IPS-20b (cell line): ENCODE measurements around the gene COX20.

ENCODE experiments used
- H3K27ac ChIP-seq: one replicate; pipeline ENCODE4 v1.5.1; 2013; ENCODE audit warnings: low read length
- H3K27me3 ChIP-seq: 2 replicates; pipeline ENCODE4 v1.6.1; 2013; ENCODE audit warnings: mild to moderate bottlenecking, low read length, inconsistent platforms; ENCODE audit not compliant: insufficient read depth
- H3K36me3 ChIP-seq: 2 replicates; pipeline ENCODE4 v1.6.1; 2013; ENCODE audit warnings: low read depth, mild to moderate bottlenecking, inconsistent platforms, low read length, moderate library complexity; ENCODE audit not compliant: insufficient read depth
- H3K4me1 ChIP-seq: 2 replicates; pipeline ENCODE4 v1.6.1; 2013; ENCODE audit warnings: mild to moderate bottlenecking, control low read depth, inconsistent platforms, low read length, moderate library complexity; ENCODE audit not compliant: insufficient read depth
- H3K4me3 ChIP-seq: 2 replicates; pipeline ENCODE4 v1.5.1; 2013; ENCODE audit warnings: mild to moderate bottlenecking, low read length, inconsistent platforms
- H3K9ac ChIP-seq: 2 replicates; pipeline ENCODE4 v1.6.1; 2013; ENCODE audit warnings: low read depth, mild to moderate bottlenecking, inconsistent platforms, low read length, moderate library complexity
- H3K9me3 ChIP-seq: 2 replicates; pipeline ENCODE4 v1.6.1; 2013; ENCODE audit warnings: mild to moderate bottlenecking, low read depth, low read length, inconsistent platforms; ENCODE audit not compliant: insufficient read depth

The COX20 gene

DNA sequence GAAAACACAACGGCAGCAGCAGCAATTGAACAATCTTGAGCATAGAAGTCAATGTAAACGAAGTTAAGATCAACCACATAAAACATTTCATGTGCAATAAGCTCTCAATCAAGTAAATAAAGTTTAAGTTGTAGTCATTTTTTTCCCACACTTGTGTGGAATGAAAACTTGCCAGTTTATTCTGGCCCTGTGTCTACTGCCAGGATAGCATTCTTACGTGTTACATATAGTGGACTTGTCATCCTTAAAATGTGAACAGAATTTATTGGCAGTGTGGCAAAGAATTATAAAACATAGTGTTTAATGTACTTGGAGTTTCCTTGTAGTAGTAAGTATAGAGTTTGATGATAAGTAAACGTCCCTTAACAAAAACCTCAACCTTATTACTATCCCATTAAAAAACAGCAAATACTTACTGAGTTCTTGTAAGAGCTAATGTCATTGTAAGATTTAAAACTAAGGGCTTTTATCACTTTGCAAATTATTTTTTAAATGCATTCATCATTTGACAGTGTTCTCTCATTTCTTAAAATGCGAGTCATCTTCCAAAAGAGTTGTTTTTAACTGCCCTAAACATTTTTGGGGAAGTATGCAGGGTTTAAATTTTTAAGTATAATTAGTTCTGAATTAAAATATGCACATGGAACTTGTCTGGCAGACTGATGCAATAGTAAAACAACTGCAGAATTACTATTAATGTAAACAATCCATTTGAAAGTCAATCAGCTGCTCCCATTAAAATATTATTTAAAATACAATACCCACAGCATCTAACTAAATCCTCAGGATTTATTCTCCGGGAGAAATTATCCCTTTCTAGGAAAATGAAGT, 7.9 kb downstream of the COX20 start:
- H3K9me3 ChIP-seq, result no peaks in the 10 kb centered on the region
- peaks cover 91% of the 10 kb centered on the region for H3K36me3 ChIP-seq
- H3K4me1 ChIP-seq, result no peaks in the 10 kb centered on the region; the same call in 1 of the 2 replicates
- H3K4me3 ChIP-seq, result no peak overlapping the region
- no peak overlapping the region for H3K27ac ChIP-seq
- H3K9ac ChIP-seq, result no peak overlapping the region
- H3K27me3 ChIP-seq, result no peaks in the 10 kb centered on the region

DNA sequence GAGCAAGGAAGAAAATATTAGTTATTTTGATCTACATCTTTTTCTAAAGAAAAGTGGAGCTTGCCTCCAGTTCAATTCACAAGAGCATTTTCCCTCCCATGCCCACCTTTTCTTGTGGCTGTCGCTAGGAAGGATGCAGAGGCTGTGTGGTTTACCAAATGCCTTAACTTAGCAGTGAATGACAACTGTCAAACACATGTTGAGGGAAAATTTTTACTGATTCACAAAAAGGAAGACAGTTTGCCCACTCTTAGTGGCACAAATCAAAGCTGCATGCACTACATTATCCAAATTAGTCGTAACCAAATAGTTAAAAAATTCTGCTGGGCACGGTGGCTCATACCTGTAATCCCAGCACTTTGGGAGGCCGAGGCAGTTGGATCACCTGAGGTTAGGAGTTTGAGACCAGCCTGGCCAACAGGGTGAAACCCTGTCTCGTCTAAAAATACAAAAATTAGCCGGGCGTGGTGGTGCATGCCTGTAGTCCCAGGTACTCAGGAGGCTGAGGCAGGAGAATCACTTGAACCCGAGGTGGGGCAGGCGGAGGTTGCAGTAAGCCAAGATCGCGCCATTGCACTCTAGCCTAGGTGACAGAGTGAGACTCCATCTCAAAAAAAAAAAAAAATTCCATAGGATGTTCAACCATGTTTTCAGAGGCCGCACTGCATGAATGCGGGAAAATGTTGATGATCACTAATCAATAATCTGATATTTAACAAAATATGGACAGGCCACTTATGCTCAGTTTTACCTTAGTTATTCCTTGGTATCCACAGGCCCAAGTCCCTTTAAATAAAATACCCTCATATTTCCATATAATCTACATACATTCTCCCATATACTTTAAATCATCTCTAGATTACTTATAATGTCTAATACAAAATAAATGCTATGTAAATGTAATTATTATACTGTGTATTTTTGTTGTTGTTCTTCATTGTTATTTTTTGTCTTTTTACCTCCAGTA, 9.0 kb downstream of the COX20 start:
- H3K4me1 ChIP-seq, result no peaks in the 10 kb centered on the region; the same call in 1 of the 2 replicates
- H3K27ac ChIP-seq, result no peak overlapping the region
- H3K36me3 ChIP-seq, result peaks cover 100% of the 10 kb centered on the region
- no peak overlapping the region for H3K4me3 ChIP-seq
- no peaks in the 10 kb centered on the region for H3K27me3 ChIP-seq
- H3K9me3 ChIP-seq, result no peaks in the 10 kb centered on the region
- no peak overlapping the region for H3K9ac ChIP-seq

DNA sequence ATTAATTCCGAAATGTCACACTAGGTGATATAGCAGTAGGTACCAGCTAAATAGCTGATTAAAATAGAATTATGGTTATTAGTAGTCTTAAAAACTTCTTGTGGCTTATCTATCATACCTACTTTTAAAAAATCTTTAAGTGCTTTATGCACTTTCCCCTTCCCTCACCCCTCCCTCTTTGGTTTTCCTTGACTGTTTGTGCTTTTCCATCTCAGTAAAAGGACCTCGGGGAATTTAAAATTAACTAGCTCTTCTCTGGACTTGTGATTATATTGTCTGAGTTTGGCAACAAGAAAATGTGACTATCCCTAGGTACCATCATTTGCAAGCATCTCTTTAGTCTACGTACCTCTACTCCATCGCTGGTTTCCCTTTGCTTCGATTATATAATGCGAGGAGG, 11.2 kb downstream of the COX20 start:
- Histone ChIP-seq H3K4me3 (no peak overlapping the region), H3K9me3 (no peaks in the 10 kb centered on the region), H3K9ac (no peak overlapping the region), H3K27me3 (no peaks in the 10 kb centered on the region), H3K27ac (no peak overlapping the region), H3K36me3 (peaks cover 100% of the 10 kb centered on the region), H3K4me1 (no peaks in the 10 kb centered on the region)

DNA sequence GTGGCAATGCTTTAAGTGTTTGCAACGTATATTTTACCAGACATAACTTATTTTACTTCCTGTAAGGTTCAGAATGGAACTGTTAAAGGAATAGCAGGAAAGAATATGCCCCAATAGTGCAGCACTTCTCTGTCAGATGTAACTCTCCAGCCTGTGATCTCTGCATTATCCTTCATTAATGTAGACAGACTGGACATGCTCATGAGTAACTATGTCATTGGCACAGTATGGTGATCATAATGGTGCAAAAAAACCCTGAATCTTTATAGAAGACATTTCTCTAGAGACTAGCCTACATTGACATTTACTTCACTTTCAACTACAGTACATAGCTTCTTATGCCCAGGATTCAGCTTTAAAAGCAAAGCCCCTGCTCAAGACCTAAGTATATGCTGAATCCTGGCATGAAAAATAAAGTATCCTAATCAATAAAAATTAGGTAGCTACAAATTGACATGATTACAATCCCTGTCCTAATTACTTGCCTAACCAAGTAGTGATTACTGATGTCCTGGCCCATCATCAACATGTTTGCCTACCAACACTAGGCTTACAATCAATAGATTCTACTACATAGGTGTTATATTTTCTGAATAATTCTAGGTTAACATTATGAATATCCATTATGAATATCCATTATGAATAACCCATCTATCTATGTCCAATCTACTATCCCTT, 13.9 kb downstream of the COX20 start:
- H3K4me3 ChIP-seq, result no peak overlapping the region
- peaks cover 100% of the 10 kb centered on the region for H3K36me3 ChIP-seq
- H3K27ac ChIP-seq, result no peak overlapping the region
- no peaks in the 10 kb centered on the region for H3K9me3 ChIP-seq
- no peaks in the 10 kb centered on the region for H3K4me1 ChIP-seq
- H3K9ac ChIP-seq, result no peak overlapping the region
- H3K27me3 ChIP-seq, result no peaks in the 10 kb centered on the region

DNA sequence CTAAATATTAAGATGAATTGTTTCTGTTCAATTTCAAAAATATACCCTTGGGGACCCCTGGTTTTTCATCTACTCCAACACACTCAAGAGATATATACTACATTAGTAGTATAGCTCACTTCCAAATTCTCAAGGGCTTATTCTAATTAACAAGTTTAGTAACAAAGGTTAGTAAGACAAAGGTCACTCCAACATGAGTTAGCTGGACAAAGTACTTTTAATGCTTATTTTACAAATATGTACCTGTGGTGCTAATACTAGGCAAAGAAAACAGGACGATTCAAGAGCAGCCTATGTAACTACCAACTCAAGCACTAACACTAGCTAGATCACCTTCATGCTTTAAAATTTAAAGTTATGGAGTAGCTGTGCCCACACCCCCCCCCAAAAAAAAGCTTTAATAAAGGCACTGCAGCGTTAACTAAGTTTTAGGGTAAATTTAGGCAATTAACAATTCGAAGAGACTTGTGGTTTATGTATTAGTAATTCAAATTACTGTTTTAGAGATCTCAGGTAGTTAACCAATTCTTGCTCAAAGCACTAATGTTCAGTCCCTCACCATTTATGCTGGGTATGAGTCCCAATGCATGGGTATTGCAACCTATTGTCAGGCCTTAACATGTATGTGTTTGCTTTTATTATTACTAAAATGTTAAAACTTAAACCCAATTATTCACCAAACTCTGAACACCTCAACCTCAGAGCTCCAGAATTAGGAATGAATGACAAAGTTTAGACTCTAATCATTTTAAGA, 14.8 kb downstream of the COX20 start:
- peaks cover 100% of the 10 kb centered on the region for H3K36me3 ChIP-seq
- H3K4me3 ChIP-seq, result no peak overlapping the region
- no peak overlapping the region for H3K9ac ChIP-seq
- no peak overlapping the region for H3K27ac ChIP-seq
- no peaks in the 10 kb centered on the region for H3K9me3 ChIP-seq
- H3K27me3 ChIP-seq, result no peaks in the 10 kb centered on the region
- no peaks in the 10 kb centered on the region for H3K4me1 ChIP-seq

DNA sequence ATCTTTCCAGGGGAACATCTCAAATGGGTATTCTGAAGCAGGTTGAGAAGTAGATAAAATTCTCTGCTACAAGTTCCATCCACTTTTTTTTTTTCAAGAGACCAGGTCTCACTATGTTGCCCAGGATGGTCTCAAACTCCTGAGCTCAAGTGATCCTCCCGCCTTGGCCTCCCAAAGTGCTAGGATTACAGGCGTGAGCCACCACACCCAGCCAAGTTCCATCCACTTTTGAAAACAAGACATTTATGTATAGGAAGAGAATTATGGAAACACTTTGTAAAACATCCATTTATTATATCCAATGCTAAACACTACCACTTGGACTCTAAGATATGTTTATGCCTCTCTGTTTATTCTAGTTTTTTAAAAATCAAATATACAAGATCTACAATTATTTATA, 15.4 kb downstream of the COX20 start:
- Histone ChIP-seq H3K27me3 (no peaks in the 10 kb centered on the region), H3K9ac (no peak overlapping the region), H3K36me3 (peaks cover 100% of the 10 kb centered on the region), H3K9me3 (no peaks in the 10 kb centered on the region), H3K27ac (no peak overlapping the region), H3K4me1 (no peaks in the 10 kb centered on the region), H3K4me3 (no peak overlapping the region)

DNA sequence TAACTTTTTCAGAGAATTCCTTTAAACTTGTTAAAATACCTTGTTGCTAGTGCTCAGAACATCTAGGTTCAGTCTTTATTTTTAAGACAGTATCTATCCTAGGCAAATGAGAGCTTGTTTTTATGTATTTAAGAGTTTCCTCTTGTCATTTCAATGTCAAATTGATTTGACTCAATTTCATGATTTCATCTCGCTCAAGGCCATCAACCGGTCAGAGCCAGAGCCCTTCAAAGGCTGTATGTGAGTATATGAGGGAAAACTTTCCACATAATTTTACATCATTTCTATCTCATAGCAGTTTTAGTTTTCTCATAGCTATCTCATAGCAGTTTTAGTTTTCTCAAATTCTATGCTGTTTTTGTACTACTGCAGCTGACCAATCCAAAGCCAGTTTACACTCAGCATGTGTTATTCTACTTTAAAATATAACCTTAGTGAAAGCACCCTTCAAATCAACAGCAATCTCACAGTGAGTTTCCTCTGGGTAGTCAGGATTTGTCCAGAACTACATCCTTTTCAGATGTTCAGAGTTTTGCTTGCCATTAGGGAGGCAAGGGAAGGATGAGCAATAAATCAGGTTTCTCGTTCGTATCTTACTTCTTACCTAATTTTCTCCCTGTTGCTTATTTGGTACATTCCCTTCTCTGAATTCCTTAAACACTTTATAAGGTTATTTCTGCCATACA, 16.2 kb downstream of the COX20 start:
- H3K27ac ChIP-seq, result no peak overlapping the region
- no peaks in the 10 kb centered on the region for H3K4me1 ChIP-seq
- H3K9ac ChIP-seq, result no peak overlapping the region
- H3K4me3 ChIP-seq, result no peak overlapping the region
- peaks cover 100% of the 10 kb centered on the region for H3K36me3 ChIP-seq
- H3K9me3 ChIP-seq, result no peaks in the 10 kb centered on the region
- no peaks in the 10 kb centered on the region for H3K27me3 ChIP-seq

DNA sequence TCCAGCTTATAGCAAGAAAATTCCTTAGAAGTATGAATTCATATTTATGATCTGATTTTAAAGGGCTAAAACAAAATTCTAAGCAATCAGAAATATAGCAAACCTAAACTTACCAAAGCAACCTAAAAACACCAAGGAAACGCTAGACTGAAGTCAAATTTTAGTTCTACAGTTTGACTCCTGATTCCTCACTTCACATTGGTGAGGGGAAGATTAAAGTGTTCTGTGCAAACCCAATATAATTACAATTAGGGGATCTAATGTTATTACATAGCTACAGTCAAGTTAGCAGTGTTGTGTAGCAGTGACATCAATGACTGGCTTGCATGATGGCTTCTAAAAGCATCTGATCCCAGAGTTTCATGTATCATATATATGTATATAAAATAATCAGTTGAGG, 17.2 kb downstream of the COX20 start:
- Histone ChIP-seq H3K27me3 (no peaks in the 10 kb centered on the region), H3K4me3 (no peak overlapping the region), H3K9me3 (no peaks in the 10 kb centered on the region), H3K9ac (no peak overlapping the region), H3K27ac (no peak overlapping the region), H3K4me1 (no peaks in the 10 kb centered on the region), H3K36me3 (peaks cover 100% of the 10 kb centered on the region)

DNA sequence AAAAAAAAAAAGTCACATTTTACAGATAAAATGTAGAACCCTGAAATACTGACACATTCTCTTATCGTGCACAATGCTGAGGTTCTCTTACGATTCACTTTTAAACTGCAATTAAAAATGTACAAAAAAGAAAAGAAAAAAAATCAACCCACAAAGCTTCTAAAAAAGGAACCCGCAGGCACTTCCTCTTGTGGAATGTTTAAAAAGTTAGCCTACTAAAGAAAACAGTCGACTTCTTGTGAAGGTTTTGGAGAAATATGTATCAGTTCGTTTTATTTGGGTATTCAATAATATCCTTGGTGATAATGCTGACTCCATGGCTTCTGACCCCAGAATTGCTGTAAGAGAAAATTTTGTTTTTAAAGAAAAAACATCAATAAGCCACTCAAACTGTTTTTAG, 18.7 kb downstream of the COX20 start:
- no peak overlapping the region for H3K27ac ChIP-seq
- H3K27me3 ChIP-seq, result no peaks in the 10 kb centered on the region
- no peaks in the 10 kb centered on the region for H3K4me1 ChIP-seq
- no peaks in the 10 kb centered on the region for H3K9me3 ChIP-seq
- H3K36me3 ChIP-seq, result peaks cover 100% of the 10 kb centered on the region
- no peak overlapping the region for H3K4me3 ChIP-seq
- H3K9ac ChIP-seq, result no peak overlapping the region

DNA sequence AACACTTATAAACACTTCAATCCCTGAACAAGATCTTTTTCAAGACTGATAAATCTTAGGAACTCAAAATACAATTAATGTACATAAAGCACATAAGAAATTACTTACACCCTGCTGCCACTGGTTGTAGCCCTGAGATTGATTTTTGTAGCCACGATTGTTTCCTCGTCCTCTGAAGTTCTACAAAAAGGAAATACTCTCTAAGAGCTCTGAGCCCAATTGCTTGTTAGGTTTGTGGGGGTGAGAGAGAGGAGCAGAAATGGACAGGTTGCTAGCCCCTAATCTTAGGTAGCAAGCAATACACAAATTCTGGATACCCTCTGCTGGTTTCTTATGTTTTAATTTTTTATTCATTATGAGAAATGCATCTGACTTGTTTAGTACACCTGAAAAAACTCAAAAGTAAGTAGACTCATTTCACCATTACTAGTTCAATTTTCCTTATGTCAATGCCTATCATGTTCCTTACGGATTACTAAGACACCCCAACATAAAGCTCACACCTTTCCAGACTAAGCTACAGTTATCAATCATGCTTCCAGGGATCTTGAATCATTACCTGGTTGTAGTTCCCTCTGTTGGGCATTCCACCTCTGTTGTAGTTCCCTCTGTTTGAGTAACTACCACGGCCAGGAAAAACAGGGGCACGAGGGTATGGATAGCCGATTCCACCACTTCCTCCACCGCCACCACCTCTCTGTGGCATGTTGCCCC, 19.6 kb downstream of the COX20 start:
- Histone ChIP-seq H3K27me3 (no peaks in the 10 kb centered on the region), H3K36me3 (peaks cover 100% of the 10 kb centered on the region), H3K9me3 (no peaks in the 10 kb centered on the region), H3K4me1 (no peaks in the 10 kb centered on the region), H3K9ac (no peak overlapping the region), H3K4me3 (no peak overlapping the region), H3K27ac (no peak overlapping the region)
